GM06990 (cell line): ENCODE measurements around the gene ASIC1.

ENCODE experiments used
- DNase-seq: peaks from one replicate; pipeline ENCODE4 v3.0.0-alpha.2; 2011; ENCODE audit not compliant: insufficient read length; ENCODE audit errors: extremely low read depth
- H3K27me3 ChIP-seq: replicated peaks from 2 replicates; pipeline ENCODE4 v1.6.0; 2011; ENCODE audit warnings: low read length; ENCODE audit not compliant: control insufficient read depth, insufficient read depth
- H3K36me3 ChIP-seq: 2 replicates; pipeline ENCODE4 v1.5.1; 2011; ENCODE audit warnings: low read length; ENCODE audit not compliant: control insufficient read depth, insufficient read depth
- H3K4me3 ChIP-seq: replicated peaks from 2 replicates; pipeline ENCODE4 v1.5.1; 2011; ENCODE audit warnings: low read depth, mild to moderate bottlenecking, control low read depth, low read length
- CTCF ChIP-seq: IDR thresholded peaks from 2 replicates; pipeline ENCODE4 v1.5.1; 2011; ENCODE audit warnings: low read length, control low read depth, mild to moderate bottlenecking, inconsistent platforms; ENCODE audit not compliant: insufficient read depth, poor library complexity, severe bottlenecking

Gene ASIC1

GRCh38 chr12:50073206-50073605 is 15.8 kb downstream of the ASIC1 start:
- Histone ChIP-seq H3K4me3 (no peak overlapping the region), H3K27me3 (peaks cover 2% of the 10 kb centered on the region; the same call in 1 of the 2 replicates), H3K36me3 (no peaks in the 10 kb centered on the region)
- no peak for TF ChIP-seq CTCF
- no peak for DNase-seq

GRCh38 chr12:50073712-50074111 is 16.3 kb downstream of the ASIC1 start:
- TF ChIP-seq CTCF, result no peak
- H3K36me3 ChIP-seq, result no peaks in the 10 kb centered on the region

GRCh38 chr12:50074936-50075807 is 17.8 kb downstream of the ASIC1 start:
- Histone ChIP-seq H3K4me3 (no peak overlapping the region), H3K27me3 (peaks cover 2% of the 10 kb centered on the region), H3K36me3 (no peaks in the 10 kb centered on the region)
- peak; percentile 63 for DNase-seq
- peak; percentile 90 for TF ChIP-seq CTCF

More at GRCh38 chr12:50073712-50074111, 16.3 kb downstream of the ASIC1 start:
- DNase-seq, result no peak
- peaks cover 2% of the 10 kb centered on the region; the same call in 1 of the 2 replicates for H3K27me3 ChIP-seq
- no peak overlapping the region for H3K4me3 ChIP-seq

GRCh38 chr12:50075808-50076170 is 18.4 kb downstream of the ASIC1 start:
- DNase-seq, result no peak
- H3K36me3 ChIP-seq, result no peaks in the 10 kb centered on the region
- H3K27me3 ChIP-seq, result peaks cover 2% of the 10 kb centered on the region
- H3K4me3 ChIP-seq, result no peak overlapping the region
- no peak for TF ChIP-seq CTCF

- Histone ChIP-seq H3K4me3 (no peak overlapping the region), H3K36me3 (no peaks in the 10 kb centered on the region), H3K27me3 (no peaks in the 10 kb centered on the region; the same call in 1 of the 2 replicates)
- TF ChIP-seq CTCF, result no peak
- no peak for DNase-seq
These were observed 19.7 kb downstream of the ASIC1 start for GRCh38 chr12:50077099-50077498.

- TF ChIP-seq CTCF, result no peak
- no peak for DNase-seq
- Histone ChIP-seq H3K27me3 (no peaks in the 10 kb centered on the region; the same call in 1 of the 2 replicates), H3K36me3 (no peaks in the 10 kb centered on the region), H3K4me3 (no peak overlapping the region)
These were observed 20.9 kb downstream of the ASIC1 start for GRCh38 chr12:50078281-50078680.
